ENCODE measurements around the gene CLDN5. TPM values are rescaled to one million over a fixed set of nuclear protein-coding genes. Genes with fewer than 3 reads are reported as not detected.

CLDN5 gene
- total RNA-seq, 1 donor from 2014 or later, result 1,795 TPM

DNA sequence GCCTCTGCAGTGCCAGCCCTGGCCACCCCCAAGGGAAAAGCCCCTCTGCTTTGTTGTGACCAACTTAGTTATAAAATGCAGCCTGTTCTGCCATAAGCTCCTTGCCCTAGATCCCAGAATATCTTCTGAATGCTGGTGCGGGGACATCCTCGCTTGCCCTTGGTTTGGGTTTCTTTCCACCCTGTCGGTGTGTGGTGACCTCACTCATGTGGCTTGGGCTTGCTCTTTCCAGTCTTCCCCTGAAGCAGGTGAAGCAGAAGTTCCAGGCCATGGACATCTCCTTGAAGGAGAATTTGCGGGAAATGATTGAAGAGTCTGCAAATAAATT lies 16.7 kb downstream of the CLDN5 start:
- no peak for DNase-seq (ENCODE audit: extremely low read depth, low read depth, low spot score)

DNA sequence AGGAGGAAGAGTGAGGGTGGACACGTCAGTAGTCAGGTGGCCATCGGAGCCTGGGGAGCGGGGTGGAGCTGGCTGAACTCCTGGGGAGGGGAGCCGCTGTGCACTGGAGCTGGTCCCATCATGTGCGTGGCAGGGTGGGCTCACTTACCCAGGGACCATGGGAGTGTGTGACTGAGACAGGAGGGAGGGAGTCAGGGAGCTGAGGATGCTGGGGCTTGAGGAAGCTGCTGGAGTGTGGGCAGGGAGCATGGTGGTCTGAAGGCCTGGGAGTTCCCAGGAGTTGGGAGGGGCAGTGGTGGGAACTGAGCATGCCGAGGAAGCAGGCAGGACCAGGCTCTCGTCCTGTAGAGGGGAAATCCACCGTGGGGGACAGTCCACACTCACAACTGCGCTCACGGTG lies 18.0 kb downstream of the CLDN5 start:
- no peak for DNase-seq (ENCODE audit: extremely low read depth, low read depth, low spot score)

- no peak for DNase-seq (ENCODE audit: extremely low read depth, low read depth, low spot score)
Observed at GRCh38 chr22:19505735-19506126, 18.5 kb downstream of the CLDN5 start.

GRCh38 chr22:19504900-19505734 lies 19.1 kb downstream of the CLDN5 start:
- no peak for DNase-seq (ENCODE audit: extremely low read depth, low read depth, low spot score)

GRCh38 chr22:19503869-19504268 lies 20.3 kb downstream of the CLDN5 start:
- no peak for DNase-seq (ENCODE audit: extremely low read depth, low read depth, low spot score)

DNA sequence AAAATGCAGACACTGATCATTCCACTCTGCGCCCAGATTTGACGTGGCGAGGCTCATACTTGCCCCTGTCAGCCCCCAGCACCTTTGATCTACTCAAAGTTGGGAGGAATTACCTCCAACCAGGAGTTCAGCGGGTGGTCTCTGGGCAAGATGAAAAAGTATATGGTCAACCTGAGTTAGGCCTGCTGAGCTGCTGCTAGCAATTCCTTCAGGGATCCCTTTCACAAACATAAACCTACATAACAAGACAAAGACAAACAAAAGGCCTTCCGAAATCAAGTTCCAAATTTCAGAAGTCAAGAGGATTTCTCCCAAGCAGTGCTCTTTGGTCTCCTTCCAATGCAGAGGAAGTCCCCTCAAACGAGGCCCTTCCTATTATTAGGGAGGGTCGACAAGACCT lies 20.8 kb downstream of the CLDN5 start:
- no peak for DNase-seq (ENCODE audit: extremely low read depth, low read depth, low spot score)

DNA sequence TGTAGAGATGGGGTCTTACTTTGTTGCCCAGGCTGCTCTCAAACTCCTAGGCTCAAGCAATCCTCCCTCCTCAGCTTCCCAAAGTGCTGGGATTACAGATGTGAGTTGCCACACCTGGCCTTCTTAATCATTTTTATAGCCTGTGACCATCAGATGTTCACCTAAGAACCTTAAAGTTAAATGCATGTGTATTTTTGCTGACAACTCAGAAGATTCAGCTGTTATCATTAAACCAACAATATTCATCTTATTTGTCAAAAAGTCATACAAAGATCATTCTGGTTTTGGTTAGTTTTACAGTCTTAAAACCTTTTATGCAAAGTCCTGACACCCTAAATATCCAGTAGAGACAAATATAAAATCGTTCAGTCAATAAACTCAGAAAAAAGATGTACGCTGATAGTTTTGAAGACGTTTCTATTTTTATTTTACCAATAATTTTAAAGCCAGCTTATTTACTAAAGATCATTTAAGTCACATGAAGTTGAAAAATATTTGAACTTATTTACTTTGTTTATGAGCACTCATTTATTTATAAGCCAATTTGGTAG lies 22.2 kb downstream of the CLDN5 start:
- DNase-seq (ENCODE audit: extremely low read depth, low read depth, low spot score), result no peak

DNA sequence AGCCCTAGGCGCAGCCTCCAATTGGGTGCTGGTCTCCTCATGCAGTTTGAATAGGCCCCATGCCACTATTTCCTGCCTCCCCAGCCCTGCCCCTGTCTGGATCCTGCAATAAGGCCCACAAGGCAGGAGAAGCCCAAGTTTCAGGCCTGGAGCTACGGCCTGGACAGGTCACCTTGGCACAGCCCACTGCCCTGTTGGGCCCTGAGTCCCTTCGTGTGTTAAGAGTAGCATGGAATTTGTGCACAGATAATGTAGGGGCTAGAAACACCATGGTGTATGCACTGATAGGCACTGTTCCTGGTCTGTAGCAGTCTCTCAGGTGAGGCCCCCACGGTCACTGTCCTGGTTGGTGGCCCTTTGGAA lies 24.3 kb downstream of the CLDN5 start:
- DNase-seq (ENCODE audit: extremely low read depth, low read depth, low spot score), result no peak

DNA sequence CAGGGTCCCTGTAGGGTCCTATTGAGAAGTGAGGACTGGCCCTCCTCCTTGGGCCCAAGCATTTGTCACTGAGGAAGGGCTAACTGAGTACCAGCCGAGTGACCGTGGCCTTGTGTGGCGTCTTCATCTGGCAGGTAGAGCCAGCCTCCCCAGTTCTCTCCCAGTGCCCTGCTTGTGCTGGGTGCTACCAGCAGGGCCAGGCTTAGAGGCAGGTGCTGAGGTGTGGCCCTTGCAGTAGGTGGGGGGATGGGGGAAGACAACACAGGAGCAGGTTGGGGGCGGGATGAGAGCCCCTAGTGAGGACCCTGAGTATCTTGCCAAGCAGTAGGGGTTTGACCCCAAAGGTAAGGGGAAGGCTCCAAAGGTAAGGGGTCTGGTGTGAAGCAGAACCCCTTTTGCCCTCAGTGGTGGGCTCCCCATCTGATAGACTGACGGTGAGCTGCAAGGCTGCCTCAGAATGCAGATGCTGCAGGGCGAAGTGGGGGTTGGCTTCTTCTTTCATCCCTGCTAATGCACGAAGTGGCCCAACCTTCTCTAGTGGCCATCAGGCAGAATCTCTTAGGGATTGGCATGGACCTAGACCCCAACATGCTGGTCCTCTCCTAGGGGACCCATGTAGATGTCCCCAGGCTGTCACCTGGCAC lies 24.9 kb downstream of the CLDN5 start:
- no peak for DNase-seq (ENCODE audit: extremely low read depth, low read depth, low spot score)

GRCh38 chr22:19498866-19499190 lies 25.4 kb downstream of the CLDN5 start:
- no peak for DNase-seq (ENCODE audit: extremely low read depth, low read depth, low spot score)

- DNase-seq (ENCODE audit: extremely low read depth, low read depth, low spot score), result no peak
Observed at GRCh38 chr22:19498154-19498865, 25.9 kb downstream of the CLDN5 start.

DNA sequence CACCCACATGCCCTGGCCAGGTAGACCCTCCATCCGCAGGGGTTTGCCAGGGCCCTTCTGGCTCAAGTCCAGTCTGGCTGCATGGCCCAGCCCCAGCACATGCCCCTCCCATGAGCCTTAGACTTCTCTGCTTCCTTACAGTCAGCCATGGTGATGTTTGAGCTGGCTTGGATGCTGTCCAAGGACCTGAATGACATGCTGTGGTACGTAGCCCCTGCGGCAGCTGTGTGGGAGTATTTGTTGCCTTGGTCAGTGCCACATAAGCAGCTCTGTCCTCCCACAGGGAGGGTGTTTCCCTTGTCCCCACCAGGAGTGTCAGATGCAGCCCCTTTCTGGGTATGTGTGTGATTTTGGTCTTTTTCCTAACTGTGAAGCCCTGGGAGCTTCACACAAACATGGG lies 27.0 kb downstream of the CLDN5 start:
- peak; percentile 39 for DNase-seq (ENCODE audit: extremely low read depth, low read depth, low spot score)

DNA sequence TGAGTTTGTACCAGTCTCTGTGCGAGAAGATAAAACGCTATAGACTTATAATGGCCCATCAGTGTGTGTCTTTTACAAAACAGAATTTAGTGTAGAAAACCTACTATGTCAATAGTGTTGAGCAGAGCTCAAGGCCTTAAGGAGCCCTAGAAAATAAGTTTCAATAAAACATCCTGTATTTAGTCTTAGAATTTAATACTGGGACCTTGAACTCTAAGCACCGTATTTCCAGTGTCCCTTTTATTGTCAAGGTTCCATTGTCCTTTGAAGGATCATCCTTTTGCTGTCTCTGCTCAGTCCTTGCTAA lies 27.9 kb downstream of the CLDN5 start:
- no peak for DNase-seq (ENCODE audit: extremely low read depth, low read depth, low spot score)

- DNase-seq (ENCODE audit: extremely low read depth, low read depth, low spot score), result peak; percentile 42
Observed at GRCh38 chr22:19495562-19496323, 28.5 kb downstream of the CLDN5 start.

GRCh38 chr22:19494676-19495173 lies 29.5 kb downstream of the CLDN5 start:
- no peak for DNase-seq (ENCODE audit: extremely low read depth, low read depth, low spot score)

- no peak for DNase-seq (ENCODE audit: extremely low read depth, low read depth, low spot score)
Observed at GRCh38 chr22:19494001-19494560, 30.1 kb downstream of the CLDN5 start.

DNA sequence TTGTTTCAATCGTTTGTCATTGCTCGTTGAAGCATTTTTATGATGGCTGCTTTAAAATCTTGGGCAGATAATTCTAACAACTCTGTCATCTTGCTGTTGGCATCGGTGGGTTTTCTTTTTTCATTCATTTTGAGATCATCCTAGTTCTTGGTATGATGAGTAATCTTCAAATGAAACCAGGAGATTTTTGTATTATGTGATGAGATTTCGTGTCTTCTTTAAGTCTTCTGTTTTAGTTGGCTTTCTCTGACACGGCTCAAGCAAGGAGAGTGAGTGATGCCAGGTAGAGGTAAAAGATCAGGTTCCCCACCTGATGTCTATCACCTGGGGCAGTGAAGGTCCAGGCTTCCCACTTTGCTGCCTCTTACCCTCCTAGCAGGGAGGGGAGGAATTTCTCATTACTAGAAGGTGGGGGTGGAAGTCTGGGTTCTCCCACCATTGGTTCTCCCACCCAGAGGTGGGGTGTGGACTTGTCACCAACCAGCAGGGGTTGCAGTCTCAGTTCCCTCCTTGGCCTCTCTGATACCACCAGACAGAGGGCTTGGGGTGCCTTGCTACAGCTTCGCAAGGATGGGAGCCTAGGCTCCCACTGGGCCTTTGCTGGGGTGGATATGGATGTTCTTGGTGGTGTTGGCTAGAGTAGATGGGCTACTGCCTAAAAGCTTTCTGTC lies 31.6 kb downstream of the CLDN5 start:
- no peak for DNase-seq (ENCODE audit: extremely low read depth, low read depth, low spot score)

GRCh38 chr22:19490628-19491230 lies 33.5 kb downstream of the CLDN5 start:
- DNase-seq (ENCODE audit: extremely low read depth, low read depth, low spot score), result no peak

- no peak for DNase-seq (ENCODE audit: extremely low read depth, low read depth, low spot score)
Observed at GRCh38 chr22:19488884-19489843, 35.0 kb downstream of the CLDN5 start.

Measured in glomerular endothelial cell (primary cell).